Middle frontal gyrus (tissue), 1 donor: Measurements from ENCODE around the gene KDM2A.
"Not testable (repeated sequence)": the region's sequence is repeated elsewhere in the genome, so short reads cannot be mapped to it uniquely, and the experiment has no call there.

Experiments used
- DNase-seq: peaks from one replicate; pipeline ENCODE4 v3.0.0-alpha.2; 2015; ENCODE audit warnings: low spot score; ENCODE audit errors: extremely low spot score

Gene KDM2A

DNA sequence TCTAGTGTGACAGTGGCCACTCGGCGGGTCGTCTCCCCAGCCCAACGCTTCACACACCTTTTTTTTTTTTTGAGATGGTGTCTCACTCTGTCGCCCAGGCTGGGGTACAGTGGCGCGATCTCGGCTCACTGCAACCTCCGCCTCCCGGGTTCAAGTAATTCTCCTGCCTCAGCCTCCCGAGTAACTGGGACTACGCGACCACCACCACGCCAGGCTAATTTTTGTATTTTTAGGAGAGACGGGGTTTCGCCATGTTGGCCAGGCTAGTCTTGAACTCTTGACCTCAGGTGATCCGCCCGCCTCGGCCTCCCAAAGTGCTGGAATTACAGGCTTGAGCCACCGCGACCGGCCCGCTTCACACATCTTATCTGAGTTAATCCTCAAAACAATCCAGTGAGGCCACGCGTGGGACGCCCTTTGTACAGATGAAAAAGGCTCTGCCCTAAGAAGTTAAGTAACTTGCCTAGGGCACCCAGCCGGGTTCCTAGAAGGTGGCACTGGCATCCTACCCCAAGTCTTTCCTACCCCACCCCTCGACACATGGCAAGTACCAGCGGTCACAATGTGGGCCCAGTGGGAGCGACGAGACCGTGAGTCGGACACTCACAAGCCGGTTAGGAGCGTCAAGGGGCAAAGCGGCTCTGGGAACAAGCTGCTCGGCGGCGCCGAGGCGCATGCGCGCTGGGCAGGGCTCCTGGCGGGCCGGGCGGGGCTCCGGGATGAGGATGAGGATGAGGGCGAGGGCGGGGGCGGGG, 142.0 kb downstream of the KDM2A start:
- not testable (repeated sequence) for DNase-seq

DNA sequence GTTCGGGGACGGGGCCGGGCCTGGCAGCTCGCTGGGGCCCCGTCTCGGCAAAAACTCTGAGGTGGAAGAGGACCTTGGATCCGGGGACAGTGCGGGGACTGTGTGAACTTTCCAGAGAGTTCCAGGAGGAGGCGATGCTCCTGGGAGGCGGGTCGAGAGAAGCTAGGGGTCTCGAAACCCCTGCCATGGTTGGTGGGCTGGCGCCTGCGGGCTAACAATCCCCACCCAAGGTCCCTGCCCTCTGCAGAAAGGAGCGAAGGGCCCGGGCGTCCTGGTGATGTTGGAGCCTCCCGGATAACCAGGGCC, 142.5 kb downstream of the KDM2A start:
- no peak for DNase-seq

GRCh38 chr11:67261946-67262681, 143.1 kb downstream of the KDM2A start:
- no peak for DNase-seq

GRCh38 chr11:67262731-67263675, 143.9 kb downstream of the KDM2A start:
- peak; percentile 64 for DNase-seq

GRCh38 chr11:67264260-67264659, 145.2 kb downstream of the KDM2A start:
- no peak for DNase-seq

- DNase-seq: no peak
Measured at GRCh38 chr11:67264877-67265632, 146.0 kb downstream of the KDM2A start.

DNA sequence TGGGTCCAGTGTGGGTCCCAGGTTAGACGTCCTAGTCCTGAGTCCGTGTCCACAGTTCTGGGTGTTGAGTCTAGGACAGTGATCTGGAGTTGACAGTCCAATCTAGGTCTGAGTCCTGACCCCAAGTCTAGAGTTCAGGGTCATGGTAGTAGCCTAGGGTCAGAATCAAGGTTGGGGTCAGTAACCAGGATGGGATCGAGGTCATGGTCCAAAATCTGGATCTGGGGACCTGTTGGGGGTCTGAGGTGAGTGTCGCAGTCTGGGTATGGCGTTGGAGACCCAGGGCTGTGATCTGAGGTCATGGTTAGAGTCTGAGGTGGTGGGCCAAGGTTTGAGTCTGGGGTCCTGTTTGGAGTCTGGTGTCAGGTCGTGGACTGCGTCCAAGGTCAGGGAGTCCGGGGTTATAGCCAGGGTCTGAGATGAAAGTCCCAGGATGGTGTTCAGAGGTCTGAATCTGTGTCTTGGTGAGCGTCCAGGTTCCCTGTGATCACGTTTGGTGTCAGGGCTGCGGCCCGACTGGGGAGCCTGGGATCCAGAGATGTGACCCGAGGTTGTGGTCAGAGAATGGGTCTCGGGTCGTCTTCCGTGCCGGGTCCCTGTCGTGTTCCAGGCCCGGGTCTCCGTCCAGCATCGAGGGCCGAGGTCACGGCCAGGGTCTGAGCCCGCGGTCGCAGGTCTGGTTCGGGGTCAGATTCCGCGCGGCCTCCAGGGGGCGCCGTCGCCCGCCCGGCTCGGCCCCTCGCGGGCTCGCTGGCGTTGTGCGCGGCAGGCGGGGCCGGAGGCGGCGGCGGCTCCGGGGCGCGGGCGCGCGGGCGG, 146.8 kb downstream of the KDM2A start:
- DNase-seq: peak; percentile 42

- DNase-seq: no peak
Measured at GRCh38 chr11:67266449-67267187, 147.6 kb downstream of the KDM2A start, which contains the start of gene GRK2. TSS of gene GRK2 (plus strand) at chr11:67266473. CDS start at chr11:67266700, 227 bp downstream.

- no peak for DNase-seq
Measured at GRCh38 chr11:67267188-67268080, 148.4 kb downstream of the KDM2A start.

DNA sequence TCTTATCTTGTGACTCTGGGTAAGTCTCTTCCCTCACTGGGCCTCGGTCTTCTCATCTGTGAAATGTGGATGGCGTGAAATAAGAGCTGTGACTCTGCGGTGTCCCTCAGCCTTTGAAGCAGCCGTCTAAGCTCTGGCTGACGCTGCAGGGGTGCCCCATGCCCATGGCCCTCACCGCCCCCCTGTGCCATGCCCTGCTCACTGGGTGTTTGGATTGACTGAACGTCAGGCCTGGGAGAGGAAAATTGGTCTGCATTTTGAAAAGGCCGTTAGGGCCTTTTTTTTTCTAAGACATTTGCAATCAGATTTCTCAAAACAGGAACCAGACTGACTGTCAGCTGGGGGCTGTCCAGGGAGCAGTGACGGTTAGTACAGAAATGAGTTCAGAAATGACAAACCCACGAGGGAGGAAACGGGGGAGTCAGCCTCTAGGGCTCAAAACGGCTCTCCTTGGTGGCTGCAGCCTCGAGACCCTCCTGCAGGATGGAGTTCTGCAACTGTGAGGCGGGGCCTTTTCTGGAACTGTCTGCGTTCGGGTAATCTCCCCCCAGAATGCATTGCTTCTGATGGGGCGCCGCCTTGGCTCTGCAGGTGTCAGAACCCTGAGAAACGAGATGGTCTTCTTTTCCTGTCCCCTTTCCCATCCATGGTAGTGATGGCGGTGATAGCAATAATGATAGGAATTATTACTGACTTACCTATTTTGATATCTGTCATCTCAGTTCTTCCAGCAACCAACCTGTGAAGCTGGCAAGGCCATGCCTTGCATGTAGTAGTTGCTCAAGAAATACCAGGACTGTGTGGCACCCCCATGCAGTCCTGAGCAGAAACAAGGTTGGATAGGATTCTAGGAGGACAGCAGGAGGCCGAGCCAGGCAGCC, 149.3 kb downstream of the KDM2A start:
- DNase-seq: no peak

DNA sequence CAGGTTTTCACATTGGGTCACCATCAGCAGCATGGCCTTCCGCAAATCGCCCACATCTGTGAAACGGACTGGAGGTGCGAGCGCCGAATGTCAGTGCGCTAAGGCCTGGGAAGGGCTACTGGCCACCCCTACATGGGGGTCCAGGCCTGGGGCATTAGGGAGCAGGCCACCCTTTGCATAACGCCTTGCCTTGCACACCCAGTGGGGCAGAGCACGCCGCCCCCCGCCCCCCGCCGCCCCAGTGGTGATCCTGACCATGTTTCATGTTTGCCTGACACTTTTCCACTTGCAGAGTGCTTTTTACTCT, 149.9 kb downstream of the KDM2A start:
- DNase-seq: no peak

GRCh38 chr11:67269401-67270255, 150.6 kb downstream of the KDM2A start:
- no peak for DNase-seq

GRCh38 chr11:67270256-67271204, 151.5 kb downstream of the KDM2A start:
- DNase-seq: no peak

DNA sequence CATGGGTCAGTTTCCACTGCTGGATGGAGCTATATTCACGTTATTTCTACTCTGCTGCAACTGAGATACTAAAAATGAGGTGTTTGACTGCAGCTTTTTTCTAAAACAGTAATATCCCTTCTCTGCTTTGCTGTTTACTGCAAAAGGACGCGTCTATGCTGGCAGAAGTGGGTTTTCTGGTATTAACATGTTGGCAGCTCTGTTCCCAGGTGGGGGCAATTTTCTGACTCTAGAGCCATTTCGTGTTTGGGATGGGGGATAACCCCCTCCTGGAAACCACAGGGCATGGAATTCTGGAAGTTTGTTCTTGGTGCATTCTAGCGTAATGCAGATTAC, 152.1 kb downstream of the KDM2A start:
- no peak for DNase-seq

DNA sequence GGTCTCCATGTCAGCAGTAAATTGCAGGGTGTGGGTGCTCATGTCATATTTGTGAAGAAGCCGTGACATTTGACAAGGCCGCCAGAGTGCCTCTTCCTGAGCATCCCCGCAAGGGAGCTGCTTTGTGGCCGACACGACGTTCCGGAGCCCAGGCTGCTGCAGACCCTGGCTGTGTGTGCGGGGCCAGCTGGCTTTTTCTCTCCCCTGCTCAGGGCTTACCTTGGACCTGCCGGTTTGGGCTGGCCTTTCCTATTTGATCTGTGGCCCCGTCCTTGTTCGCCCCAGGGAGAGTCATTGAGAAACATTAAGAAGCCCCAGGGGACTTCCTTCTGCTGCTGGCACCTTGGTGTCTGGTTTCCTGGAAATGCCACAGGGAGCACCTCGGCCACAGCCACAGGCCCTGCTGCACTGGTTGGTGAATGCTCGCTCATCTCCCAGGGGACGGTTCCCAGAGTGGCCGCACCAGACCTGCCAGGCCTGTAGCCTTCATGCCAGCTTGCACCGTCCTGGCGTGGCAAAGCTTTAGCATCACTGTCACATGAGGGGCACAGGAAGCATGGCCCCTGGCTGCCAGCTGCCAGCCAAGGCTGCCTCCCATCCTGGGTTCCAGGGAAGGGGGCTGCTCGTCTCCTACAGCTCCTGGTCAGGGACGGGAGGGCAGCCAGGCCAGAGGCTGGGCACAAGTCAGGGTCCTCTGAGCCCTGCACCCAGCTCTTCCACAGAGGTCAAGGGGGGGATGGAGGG, 152.7 kb downstream of the KDM2A start:
- DNase-seq: no peak
